Loucy (cell line): ENCODE data around the gene SORCS2.

ENCODE experiments used
- EZH2phosphoT487 ChIP-seq: fragments of 200-600 bp; IDR thresholded peaks from 2 replicates; pipeline ENCODE4 v1.6.1; 2018; ENCODE audit warnings: antibody characterized with exemption, mild to moderate bottlenecking, moderate library complexity, borderline replicate concordance
- TF ChIP-seq, protein P1 (sequence below): fragments of 200-600 bp; sonication (generic); conservative IDR thresholded peaks from 2 replicates; pipeline ENCODE4 v1.5.1; 2014; ENCODE audit warnings: mild to moderate bottlenecking, antibody characterized with exemption, low read length

DNA sequence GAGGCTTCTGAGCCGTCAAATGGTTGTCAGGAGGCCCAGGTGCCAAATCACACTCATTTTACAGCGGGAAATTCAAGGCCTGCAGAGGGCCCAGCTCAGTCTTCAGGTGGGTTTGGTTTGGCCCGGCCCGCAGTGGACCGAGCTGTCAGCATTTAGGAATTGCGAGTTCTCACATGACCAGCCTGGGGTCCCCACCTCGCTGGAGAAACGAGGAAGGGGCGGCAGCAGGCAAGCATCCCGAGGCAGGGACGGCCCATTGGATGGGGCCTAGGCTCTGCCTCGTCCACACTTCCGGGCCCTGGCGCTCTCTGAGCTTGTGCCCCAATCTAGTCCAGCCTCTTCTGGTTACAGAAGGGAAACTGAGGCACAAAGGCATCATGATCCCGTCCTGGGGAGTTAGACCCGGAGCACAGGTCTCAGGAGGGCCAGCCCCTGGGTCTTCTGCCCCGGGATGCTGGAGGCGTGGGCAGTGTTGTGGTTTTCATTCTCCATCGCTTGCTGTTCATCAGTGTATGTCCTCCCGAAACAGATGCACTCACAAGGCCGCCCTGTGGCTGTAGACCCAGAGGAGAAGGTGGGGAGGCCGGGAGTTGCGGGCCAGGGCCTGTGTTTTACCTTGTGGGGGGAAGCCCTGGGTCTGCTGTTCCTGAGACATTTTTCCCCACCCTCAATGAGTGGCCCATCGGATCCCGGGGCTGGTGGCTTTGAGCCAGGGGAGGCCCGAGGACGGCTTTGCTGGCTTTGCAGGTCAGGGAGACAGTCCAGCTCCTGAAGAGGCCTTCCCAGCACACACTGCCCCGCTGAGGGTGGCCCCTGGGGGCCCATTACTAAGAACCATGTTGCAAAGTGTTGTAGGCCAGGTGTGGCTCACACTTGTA is 233.5 kb downstream of the SORCS2 start:
- TF ChIP-seq, protein P1, sequence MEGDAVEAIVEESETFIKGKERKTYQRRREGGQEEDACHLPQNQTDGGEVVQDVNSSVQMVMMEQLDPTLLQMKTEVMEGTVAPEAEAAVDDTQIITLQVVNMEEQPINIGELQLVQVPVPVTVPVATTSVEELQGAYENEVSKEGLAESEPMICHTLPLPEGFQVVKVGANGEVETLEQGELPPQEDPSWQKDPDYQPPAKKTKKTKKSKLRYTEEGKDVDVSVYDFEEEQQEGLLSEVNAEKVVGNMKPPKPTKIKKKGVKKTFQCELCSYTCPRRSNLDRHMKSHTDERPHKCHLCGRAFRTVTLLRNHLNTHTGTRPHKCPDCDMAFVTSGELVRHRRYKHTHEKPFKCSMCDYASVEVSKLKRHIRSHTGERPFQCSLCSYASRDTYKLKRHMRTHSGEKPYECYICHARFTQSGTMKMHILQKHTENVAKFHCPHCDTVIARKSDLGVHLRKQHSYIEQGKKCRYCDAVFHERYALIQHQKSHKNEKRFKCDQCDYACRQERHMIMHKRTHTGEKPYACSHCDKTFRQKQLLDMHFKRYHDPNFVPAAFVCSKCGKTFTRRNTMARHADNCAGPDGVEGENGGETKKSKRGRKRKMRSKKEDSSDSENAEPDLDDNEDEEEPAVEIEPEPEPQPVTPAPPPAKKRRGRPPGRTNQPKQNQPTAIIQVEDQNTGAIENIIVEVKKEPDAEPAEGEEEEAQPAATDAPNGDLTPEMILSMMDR, result no peak
- TF ChIP-seq EZH2phosphoT487, result no peak
